GM23248 (cell line): ENCODE measurements around the gene SPINK9.

Experiments
- EZH2 ChIP-seq: fragments of 200-600 bp; sonication (generic); IDR thresholded peaks from 2 replicates; pipeline ENCODE4 v1.6.1; 2018; ENCODE audit warnings: antibody characterized with exemption, mild to moderate bottlenecking; ENCODE audit not compliant: insufficient read depth, poor library complexity, severe bottlenecking
- EZH2phosphoT487 ChIP-seq: fragments of 200-600 bp; sonication (generic); IDR thresholded peaks from 2 replicates; pipeline ENCODE4 v1.6.1; 2018; ENCODE audit warnings: antibody characterized with exemption, moderate library complexity, mild to moderate bottlenecking, low read depth; ENCODE audit not compliant: insufficient read depth

- TF ChIP-seq EZH2 (no peak), EZH2phosphoT487 (no peak)
Measured at GRCh38 chr5:148352696-148353095, 17.3 kb downstream of the SPINK9 start.
